ENCODE results near the gene KRT33B. TPM values are rescaled to one million over a fixed set of nuclear protein-coding genes. Genes with fewer than 3 reads are reported as not detected.

The KRT33B gene
- total and polyA plus RNA-seq, 2 donors (not counting 1 experiment from before 2014, with no cell fraction given): not detected

- Histone ChIP-seq H3K4me2 (ENCODE audit: extremely low read depth, insufficient read depth, low read length) (no peak overlapping the region), H3K4me3 (replicated peaks in 1 of 4; ENCODE audit: control extremely low read depth in 1 of 4, insufficient read depth in 1 of 4, low read depth in 3 of 4, low read length in 4 of 4) (no peak overlapping the region), H3K27me3 (ENCODE audit: control insufficient read depth, insufficient read depth, low read length) (no peaks in the 10 kb centered on the region), H4K20me1 (ENCODE audit: control insufficient read depth, extremely low read depth, insufficient read depth, low read length) (no peaks in the 10 kb centered on the region), H3K9me3 (ENCODE audit: control insufficient read depth, insufficient read depth, low read depth, low read length) (no peaks in the 10 kb centered on the region), H3K9ac (ENCODE audit: insufficient read depth, low read length) (no peak overlapping the region), H3K27ac (ENCODE audit: insufficient read depth, low read length) (no peak overlapping the region), H3K79me2 (ENCODE audit: control insufficient read depth, insufficient read depth, low read length) (no peaks in the 10 kb centered on the region), H3K4me1 (ENCODE audit: control insufficient read depth, extremely low read depth, insufficient read depth, low read length) (peaks cover 5% of the 10 kb centered on the region), H2AFZ (ENCODE audit: low read length) (no peak overlapping the region), H3K36me3 (ENCODE audit: control insufficient read depth, insufficient read depth, low read length) (no peaks in the 10 kb centered on the region)
- no peak for TF ChIP-seq EZH2 (IDR thresholded peaks at IDR 0.05; ENCODE audit: low read length, missing control alignments)
- TF ChIP-seq CTCF (conservative IDR thresholded peaks at IDR 0.05 in 1 of 2, IDR thresholded peaks at IDR 0.05 in 1 of 2; ENCODE audit: low read depth in 1 of 2, low read length in 2 of 2): no peak
- DNase-seq (ENCODE audit: low read depth in 2 of 2): no peak
Observed at GRCh38 chr17:41325611-41326010, 44.0 kb downstream of the KRT33B start.

DNA sequence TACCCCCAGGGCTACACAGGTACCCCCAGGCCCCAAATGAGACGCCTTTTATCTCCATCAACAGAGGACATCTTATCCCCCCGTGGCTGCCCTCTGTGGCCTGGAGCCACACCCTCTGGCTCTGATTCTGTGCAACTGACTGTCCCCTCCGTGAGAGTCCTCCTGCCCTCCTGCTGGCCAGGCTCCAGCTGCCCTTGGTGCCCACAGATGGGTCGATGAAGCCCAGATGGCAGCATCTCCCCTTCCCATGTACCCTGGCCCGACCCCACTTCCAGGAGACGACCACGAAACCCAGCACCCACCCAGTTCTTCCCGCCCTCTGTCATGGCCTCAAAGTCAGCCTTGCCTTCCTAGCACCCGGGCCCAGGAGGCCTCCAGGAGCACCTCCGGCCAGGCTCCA is 44.5 kb downstream of the KRT33B start:
- H3K27ac ChIP-seq (ENCODE audit: insufficient read depth, low read length): no peak overlapping the region
- TF ChIP-seq EZH2 (IDR thresholded peaks at IDR 0.05; ENCODE audit: low read length, missing control alignments) (no peak), CTCF (conservative IDR thresholded peaks at IDR 0.05 in 1 of 2, IDR thresholded peaks at IDR 0.05 in 1 of 2; ENCODE audit: low read depth in 1 of 2, low read length in 2 of 2) (no peak)

DNA sequence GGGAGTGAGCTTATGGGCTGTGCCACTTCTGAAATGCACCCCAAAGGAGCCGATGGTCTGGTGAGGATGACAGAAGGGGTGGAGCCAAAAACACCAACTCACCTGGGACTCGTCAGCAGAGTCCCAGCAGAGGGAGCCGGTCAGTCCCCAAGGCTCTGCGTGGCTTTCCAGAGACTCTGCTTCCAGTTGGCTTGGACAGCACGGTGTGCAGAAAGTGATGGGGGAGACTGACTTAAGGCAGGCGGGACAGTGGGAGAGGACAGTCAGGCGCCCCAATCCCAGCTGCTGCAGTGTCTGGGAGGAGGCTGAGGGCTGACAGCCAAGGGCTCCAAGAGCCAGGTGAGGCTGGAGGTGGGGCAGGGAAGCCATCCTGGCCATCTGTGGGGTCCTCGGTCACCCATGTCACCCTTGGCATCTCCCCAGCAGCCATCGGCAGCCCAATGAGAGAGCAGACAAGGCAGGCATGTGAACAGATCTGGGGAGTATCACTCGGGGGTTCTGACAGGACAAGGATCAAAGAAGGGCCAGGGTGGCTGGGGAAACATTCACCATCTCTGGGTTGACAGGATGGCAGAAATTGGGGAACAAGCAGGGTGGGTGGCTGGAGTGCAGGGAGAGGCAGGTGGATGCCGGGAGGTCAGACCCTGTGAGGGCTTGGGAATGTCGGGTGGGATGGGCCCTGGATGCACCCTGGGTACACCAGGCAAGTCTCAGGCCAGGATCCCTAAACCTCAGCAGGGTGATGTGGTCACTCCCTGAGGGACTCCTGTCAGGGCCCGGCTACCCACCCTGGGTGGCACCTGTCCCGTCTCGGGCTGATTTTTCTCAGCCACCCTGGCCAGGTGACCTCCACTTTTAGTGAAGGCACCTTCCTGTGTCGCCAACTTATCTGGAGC is 45.2 kb downstream of the KRT33B start:
- Histone ChIP-seq H4K20me1 (ENCODE audit: control insufficient read depth, extremely low read depth, insufficient read depth, low read length) (no peaks in the 10 kb centered on the region), H3K79me2 (ENCODE audit: control insufficient read depth, insufficient read depth, low read length) (no peaks in the 10 kb centered on the region), H3K36me3 (ENCODE audit: control insufficient read depth, insufficient read depth, low read length) (no peaks in the 10 kb centered on the region), H3K9me3 (ENCODE audit: control insufficient read depth, insufficient read depth, low read depth, low read length) (no peaks in the 10 kb centered on the region), H3K9ac (ENCODE audit: insufficient read depth, low read length) (no peak overlapping the region), H3K4me3 (replicated peaks in 1 of 4; ENCODE audit: control extremely low read depth in 1 of 4, insufficient read depth in 1 of 4, low read depth in 3 of 4, low read length in 4 of 4) (no peak overlapping the region), H2AFZ (ENCODE audit: low read length) (no peak overlapping the region), H3K27me3 (ENCODE audit: control insufficient read depth, insufficient read depth, low read length) (no peaks in the 10 kb centered on the region), H3K4me2 (ENCODE audit: extremely low read depth, insufficient read depth, low read length) (no peak overlapping the region), H3K4me1 (ENCODE audit: control insufficient read depth, extremely low read depth, insufficient read depth, low read length) (peaks cover 5% of the 10 kb centered on the region), H3K27ac (ENCODE audit: insufficient read depth, low read length) (no peak overlapping the region)
- DNase-seq (ENCODE audit: low read depth in 2 of 2): no peak
- no peak for TF ChIP-seq CTCF (conservative IDR thresholded peaks at IDR 0.05 in 1 of 2, IDR thresholded peaks at IDR 0.05 in 1 of 2; ENCODE audit: low read depth in 1 of 2, low read length in 2 of 2)
- no peak for TF ChIP-seq EZH2 (IDR thresholded peaks at IDR 0.05; ENCODE audit: low read length, missing control alignments)

More for the DNA sequence above, 44.5 kb downstream of the KRT33B start:
- Histone ChIP-seq H3K9me3 (ENCODE audit: control insufficient read depth, insufficient read depth, low read depth, low read length) (no peaks in the 10 kb centered on the region), H4K20me1 (ENCODE audit: control insufficient read depth, extremely low read depth, insufficient read depth, low read length) (no peaks in the 10 kb centered on the region), H3K36me3 (ENCODE audit: control insufficient read depth, insufficient read depth, low read length) (no peaks in the 10 kb centered on the region), H3K27me3 (ENCODE audit: control insufficient read depth, insufficient read depth, low read length) (no peaks in the 10 kb centered on the region), H3K4me1 (ENCODE audit: control insufficient read depth, extremely low read depth, insufficient read depth, low read length) (peaks cover 5% of the 10 kb centered on the region), H3K9ac (ENCODE audit: insufficient read depth, low read length) (no peak overlapping the region), H3K79me2 (ENCODE audit: control insufficient read depth, insufficient read depth, low read length) (no peaks in the 10 kb centered on the region), H2AFZ (ENCODE audit: low read length) (no peak overlapping the region), H3K4me2 (ENCODE audit: extremely low read depth, insufficient read depth, low read length) (no peak overlapping the region), H3K4me3 (replicated peaks in 1 of 4; ENCODE audit: control extremely low read depth in 1 of 4, insufficient read depth in 1 of 4, low read depth in 3 of 4, low read length in 4 of 4) (no peak overlapping the region)
- DNase-seq (ENCODE audit: low read depth in 2 of 2): no peak
